Stimulated activated CD8-positive, alpha-beta memory T cell treated with anti-CD3 and anti-CD28 coated beads, Interleukin-4, amount 100 ng/mL, for 1 hour (primary cell): ENCODE results near the gene TMEM100.

Experiments used
- DNase-seq, 2 donors: peaks; one replicate each; pipeline ENCODE4 v3.0.0-alpha.2; 2020; ENCODE audit warnings: low read depth in 2 of 2, low spot score in 1 of 2

Gene TMEM100

DNA sequence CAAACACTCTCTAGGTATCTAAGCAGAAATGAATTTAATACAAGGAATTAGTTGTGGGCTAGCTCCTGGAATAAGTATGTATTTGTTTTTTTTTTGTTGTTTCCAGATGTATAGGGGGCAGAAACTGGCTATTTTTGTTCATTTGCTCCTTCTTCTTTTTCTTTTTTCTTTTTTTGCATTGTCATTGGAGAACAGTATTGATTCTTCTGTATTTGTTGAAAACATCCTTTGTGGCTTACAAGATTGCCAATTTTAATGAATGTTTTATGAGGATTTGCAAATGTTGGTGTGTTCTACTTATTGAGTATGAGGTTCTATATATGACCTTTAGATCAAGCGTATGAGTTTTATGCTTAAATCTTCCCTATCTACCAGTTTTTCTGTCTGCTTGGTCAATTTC, 22.6 kb upstream of the TMEM100 start:
- DNase-seq: no peak

DNA sequence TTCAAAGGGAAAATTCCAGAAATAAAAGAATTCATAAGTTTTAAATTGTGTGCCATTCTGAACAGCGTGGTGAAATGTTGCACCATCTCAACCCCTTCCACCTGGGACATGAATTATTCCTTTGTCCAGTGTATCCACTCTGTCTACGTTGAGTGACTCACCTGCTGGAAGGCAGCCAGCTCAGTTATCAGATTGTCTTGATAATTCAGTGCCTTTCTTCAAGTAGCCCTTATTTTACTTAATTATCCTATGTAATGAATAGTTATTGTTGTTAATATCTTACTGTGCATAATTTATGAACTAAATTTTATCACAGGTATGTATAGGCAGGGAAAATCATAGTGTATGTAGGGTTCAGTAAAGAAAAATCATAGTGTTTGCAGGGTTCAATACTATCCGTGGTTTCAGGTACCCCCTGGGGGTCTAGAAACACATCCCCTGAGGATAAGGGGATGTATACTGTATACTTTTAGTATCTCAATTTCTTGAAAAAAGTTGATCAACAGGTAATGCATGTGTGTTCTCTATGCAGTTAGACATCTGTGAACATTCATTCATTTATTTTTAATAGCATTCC, 20.5 kb upstream of the TMEM100 start:
- no peak for DNase-seq

DNA sequence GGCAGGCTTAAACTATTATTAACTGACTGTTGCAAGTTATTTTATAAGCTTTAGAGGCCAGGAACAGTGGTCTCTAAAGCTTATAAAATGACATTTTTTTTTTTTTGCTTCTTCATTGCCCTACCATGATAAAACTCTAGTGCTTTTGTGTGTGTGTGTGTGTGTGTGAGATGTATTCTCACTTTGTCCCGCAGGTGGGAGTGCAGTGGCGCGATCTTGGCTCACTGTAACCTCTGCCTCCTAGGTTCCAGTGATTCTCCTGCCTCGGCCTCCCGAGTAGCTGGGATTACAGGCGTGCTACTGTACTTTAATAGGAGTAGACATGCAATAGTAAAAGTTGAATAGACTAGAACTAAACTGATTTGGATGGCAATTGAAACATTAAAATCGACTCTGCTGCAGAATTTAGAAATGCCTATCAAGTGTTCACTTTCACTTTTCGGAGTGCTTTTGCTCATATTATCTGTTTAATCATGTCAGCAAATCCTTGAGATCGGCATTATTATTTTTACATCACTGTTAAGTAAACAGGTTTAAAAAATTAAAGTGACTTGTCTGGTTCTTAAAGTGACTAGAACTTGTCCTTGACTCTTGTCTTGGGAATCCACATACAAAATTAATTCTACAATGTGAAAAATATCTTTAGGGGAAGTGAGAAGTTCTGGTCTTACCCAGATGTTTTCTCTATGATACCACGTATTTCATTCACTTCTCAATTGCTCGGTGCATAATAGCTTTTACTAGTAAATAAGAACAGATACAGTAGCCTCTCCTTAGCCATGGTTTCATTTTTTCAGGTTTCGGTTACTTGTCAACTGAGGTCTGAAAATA, 19.8 kb upstream of the TMEM100 start:
- no peak for DNase-seq

DNA sequence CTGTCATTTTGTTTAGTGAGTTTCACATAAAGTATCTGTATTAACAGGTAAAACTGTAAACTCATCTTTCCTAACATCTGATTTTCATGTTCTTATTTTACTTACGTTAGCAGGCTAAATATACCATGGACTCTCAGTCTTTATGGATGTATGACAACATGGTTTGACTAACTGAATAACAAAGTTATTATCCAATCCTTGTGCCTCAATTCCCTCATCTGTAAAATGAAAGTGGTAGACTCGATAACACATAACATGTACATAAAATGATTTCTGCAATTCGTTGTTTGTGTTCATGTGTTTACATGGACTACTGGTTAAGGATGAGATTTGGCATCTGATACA, 18.7 kb upstream of the TMEM100 start:
- DNase-seq: no peak

DNA sequence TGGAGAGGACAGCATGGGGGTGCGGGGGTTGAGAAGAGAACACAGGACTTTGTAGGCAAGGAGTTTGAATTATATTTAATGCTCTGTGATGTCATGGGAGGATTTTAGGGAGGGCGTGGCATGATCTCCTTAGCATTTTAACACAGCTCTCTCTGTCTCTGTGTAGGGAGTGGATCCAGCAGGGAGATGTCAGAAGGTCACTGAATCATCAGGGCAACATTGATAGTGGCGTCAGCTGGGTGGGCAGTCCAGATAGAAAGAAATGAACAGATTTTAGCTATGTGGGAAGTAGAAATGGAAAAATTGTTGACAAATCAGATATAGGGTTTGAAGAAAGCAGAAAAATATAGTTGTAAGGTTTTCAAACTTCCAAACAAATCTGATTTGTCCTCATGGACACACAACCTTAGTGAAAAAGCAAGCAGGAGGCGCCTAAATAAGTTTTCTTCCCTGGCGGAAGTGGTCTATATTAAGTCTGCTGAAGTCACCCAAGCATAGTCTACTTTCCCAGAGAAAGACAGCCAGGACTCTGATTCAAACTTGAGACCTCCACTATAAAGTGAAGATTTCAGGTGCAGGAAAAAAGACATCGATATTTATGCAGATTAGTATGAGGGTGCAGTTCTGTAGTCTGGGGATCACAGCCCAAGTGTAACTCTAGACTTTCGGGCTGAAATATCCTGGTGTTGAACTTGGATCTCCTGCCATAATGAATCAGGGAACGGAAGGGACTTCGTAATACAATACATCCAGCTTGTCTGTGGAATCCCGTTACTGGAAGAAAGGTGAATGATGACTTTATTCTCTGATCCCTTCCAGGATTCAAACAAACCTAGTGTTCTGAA, 18.1 kb upstream of the TMEM100 start:
- no peak for DNase-seq

DNA sequence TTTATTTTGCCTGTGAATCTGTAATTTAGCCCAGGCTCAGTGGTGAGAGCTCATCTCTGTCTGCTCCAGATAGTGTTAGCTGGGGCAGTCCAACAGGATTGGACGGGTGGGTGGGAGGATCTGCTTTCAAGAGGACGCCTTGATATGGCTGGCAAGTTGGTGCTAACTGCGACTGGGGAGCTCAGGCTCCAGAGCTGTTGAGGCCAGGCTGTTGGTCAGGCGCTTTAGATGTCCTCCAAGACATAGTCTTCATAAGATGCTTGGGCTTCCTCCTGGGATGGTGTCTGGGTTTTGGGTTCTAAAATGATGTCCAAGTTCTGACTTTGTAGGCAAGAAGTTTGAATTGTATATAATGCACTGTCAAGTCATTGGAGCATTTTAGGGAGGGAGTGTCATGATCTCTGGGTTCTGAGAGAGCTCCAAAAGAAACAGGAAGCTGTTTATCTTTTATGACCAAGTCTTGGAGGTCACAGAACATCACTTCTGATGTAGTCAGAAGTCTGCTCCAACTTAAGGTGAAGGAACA, 15.4 kb upstream of the TMEM100 start:
- DNase-seq: no peak

DNA sequence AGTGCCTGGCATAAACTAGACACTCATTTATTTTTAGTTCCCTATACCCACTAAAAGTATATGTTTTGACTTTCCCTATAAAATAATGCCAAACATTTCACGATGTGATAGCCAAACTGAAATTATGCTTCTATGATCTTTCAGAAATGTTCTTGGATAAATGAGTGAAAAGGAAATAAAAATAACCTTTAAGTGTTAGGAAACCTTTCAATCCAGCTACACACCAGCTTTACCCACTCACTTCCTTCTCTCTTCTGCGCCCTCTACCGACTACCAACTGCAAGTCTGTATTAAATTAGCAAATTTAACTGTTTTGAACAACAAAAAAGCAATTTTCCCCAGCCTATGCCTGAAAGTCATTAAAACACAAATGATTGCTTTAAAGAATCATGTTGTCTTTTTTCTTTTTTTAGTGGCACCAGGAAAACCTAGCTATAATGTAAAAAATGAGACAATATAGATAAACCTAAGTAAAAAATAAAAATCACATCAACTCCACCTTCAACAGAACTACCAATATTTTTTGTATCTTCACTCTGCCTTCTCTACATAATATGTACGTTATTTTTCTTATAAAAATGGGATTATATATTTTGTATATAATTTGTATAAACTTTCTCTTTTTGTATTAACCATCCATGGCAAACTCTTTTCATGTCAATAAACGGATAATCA, 13.2 kb upstream of the TMEM100 start:
- DNase-seq: no peak

DNA sequence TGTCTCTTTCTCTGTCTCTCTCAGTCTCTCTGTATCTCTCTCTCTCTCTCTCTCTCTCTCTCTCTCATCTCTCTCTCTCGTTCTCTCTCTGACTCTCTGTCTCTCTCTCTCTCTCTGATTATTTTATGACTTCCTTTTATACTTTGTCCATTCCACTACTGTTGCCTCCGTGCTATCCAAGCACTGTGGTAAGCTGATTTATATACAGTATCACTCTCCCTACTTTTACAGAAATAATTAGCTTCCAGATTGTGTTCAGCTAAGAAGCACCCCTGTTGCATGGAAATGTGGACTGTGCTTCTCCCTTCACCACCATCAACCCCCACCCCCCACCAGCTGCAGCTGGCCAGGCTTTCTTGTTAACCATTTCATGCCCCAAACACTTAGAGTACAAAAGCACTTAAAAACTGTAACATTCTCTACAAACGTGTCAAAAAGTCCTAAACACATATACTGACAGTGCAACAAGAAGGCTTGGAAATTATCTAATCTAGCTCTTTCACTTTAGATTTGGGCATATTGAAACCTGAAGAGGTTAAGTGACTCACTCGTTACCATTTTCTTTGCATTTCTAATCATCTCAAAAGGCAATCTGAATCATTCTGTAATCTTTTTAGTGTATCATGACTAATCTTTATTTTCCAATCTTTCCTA, 11.6 kb upstream of the TMEM100 start:
- DNase-seq: no peak

DNA sequence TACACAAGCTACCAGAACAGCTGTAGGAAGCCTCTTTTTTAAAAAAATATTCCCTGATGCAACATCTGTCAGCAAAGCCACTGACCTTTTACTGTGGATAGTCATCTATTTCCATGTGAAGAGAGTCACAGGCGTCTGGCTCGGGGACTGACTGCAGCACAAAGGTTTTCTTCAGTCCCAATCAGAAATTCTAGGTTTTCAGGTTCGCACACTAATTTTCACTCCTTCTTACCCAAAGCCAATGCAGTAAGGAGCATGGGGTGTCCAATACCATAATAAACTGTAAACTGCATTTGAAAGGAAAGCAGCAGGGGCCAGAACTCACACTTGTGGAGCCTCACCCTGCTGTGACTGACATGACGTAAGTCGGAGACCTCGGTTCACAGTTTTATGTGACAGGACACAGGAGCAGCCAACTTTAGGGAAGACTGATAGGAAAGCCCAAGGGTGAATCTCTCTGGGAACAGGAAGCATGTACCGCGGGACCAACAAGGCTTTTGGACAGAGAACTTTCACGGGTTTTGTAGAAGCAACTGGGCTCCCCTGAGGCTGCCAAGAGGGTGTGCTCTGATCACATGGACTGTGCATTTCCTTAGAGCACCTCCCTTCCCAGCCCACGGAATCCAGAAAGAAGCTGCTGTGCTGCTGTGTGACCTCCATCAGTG, 9.1 kb upstream of the TMEM100 start:
- DNase-seq: no peak

DNA sequence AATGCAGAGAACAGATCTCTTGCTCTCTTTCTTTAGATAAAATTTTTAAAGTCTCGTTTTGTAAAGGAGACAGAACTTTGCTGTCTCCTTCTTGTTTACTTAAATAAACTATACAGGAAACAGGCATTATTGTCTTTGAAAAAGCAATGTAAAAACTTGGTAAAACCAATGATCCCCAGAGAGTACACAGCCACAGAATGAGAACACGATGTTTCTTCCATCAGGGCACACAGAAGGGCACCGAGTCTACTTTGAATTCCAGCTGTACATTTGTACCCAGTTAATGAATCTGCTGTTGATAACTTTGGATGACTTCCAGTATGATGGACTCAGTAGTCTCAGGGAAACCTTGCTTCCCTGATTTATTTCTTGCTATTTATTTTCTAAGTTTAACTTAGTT, 8.1 kb upstream of the TMEM100 start:
- no peak for DNase-seq

DNA sequence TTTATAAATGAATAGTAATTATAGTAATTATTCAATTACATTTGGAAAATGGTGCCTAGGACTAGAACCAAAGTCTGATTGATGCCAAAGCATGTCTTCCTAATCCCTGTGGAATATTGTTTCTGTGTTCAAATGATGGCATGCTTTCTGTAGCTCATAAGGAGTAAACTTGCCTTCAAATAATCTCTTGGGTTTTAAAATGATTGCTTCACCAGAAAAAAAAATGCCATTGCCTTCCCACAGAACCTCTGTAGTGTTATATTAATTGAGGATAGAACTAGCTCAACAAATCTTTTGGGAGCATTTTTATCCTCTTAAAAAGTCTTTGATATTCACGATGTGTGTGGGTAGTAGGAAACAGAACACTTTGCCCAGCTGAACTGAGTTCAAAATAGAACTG, 7.7 kb upstream of the TMEM100 start:
- no peak for DNase-seq

DNA sequence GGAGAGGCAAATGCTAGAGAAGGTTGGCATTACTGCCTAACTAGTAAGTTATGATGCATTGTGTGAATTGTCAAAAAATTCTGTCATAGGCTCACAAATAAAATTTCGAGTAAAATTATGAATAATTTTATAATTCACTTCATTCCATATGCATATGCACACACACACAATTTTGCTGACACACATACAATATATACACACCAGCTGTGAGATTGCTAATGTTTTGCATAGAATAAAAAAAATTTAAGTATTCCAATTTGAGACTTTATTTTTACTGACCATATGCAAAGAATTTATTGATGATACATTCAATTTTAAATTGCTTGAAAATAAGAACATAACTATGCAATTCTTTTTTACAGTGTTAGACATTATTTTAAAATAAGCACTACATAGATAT, 6.8 kb upstream of the TMEM100 start:
- no peak for DNase-seq

DNA sequence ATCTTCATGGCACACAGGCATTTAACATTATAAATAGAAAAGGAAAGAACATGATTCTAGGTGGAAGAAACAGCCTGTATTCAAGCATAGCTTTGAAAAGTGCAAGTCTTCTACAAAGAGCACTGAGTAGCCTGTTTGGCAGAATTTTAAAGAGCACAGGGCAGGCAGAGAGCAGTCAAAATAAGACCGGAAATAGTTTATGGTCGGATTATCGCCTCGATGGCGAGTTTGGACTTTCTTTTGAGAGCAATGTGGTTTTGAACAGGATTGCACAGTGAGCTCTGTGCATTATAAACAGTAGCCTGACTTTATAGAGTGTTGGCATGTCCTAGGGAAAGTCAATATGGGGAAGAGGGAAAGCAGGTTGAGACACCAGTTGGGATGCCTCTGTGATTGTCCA, 6.2 kb upstream of the TMEM100 start:
- DNase-seq: no peak

DNA sequence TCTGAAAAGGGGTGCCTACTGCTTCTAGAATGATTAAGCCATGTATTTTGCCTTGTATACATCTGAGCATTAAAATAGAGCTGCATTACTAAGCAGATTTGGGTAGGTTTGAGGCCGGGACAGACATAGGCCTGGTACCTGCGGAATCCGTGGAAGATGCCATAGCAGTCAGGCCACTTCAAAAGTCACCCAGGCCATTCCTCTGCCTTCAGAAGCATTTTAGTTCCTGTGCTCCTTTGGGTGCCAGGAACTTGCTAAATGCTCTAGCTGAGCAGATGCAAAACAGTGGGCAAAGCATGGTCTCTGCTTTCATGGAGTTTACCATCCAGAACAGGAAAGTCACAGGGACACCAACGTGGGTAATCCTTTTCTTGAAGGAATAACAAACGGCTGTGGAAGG, 5.7 kb upstream of the TMEM100 start:
- no peak for DNase-seq

DNA sequence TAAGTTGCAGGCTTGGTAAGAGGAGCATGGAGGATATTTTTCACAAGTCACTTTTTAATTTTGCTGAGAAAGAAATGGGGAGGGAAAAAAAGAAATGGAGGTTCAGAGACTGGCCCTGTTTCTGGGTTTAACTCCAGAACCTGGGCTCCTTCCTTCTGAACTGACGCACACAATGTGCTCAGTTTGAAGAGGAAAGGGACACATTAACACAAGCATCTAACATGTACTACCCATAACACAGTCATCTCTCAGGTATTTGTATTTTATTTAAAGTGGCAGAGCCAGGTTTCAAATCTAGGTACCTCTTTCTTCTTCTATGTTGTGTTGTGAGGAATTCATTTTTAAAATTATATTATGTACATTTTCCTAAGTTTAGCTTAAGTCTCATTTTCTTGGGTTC, 5.3 kb upstream of the TMEM100 start:
- no peak for DNase-seq

DNA sequence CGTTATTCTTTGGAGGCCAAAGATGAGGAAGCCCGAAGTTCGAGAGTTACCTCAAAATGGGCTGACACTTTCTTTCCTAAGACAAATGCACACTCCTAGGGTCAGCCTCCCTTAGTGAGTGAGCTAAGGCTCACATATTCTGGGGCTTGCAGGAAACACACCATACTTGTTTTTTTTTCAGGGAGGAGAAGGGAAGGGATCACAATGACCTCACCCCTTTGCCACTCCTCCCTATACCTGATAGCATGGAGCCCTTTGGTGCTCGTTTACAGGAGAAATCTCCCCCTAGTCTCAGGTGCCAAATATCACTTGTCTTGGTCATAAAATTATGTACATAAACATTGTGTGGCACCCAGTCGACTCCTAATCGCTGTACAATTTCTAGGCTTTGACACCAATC, 4.6 kb upstream of the TMEM100 start:
- no peak for DNase-seq

DNA sequence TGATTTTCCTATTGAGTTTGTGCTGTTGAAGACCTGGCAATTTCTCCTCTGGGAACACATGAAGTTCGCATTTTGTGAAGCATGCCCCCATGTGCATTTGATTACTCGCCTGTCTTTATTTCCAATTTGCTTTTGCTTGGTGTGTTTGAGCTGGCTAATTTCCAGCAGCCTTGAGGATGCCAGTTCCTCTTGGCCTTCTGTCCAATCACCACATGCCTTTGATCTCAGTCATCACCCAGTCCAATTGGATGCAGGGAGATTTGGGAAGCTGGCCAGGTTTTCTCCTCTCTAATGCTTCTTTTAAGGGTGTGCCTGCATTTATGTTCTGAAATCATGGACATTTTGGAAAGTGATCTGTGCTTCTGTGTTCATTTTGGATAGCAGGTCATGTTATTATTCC, 3.8 kb upstream of the TMEM100 start:
- no peak for DNase-seq

DNA sequence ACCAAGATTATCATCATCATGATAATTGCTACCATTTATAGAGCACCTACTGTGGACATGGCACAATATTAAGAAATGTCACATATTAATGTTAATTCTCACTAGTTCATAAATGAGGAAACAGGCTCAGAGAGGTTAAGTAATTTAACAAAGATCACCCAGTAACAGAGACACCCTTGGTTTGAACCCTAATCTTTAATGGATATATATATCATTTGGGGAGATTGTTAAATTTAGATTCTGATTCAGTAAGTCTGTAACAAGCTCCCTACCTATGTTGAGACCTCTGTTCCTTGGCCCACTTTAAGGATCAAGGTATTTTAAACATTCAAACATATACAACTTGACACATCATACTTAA, 804 bp upstream of the TMEM100 start:
- no peak for DNase-seq

DNA sequence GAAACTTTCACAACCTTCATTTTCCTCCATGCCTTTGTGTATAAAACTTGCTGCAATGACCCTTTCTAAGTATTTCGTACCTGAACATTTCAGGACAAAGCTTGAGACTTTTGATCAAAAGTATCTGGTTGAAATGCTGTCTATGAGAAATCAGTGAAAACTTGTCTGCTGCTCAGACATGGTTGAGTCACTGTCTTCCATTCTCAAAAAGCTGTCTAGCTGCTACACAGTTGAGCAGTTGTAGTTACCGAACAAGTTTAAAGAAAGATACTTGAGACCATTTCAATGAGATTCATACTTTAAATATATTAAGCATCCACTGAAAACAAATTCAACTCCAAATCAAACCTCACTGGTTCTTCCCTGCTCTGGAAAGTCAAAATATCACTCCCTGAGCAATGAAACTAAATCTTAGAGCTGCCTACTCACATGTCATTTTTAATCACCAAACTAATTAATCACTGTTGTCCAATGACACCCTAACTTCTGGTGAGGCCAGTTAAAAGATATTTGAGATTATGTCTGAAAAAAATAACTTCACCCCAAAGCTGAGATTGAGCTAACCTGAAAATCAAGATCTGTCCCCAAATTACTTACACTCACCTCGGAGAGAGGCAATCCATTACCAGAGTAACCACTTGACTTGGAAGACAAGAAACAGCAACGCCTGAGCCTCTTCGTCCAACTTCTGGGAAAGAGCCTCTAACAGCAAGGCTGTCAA, 488 bp downstream of the TMEM100 start:
- DNase-seq: no peak
